HepG2 (cell line): ENCODE data around the gene NALCN.

Experiments
- BCLAF1 ChIP-seq: fragments of 450-650 bp; IDR thresholded peaks from 2 replicates; pipeline ENCODE4 v1.6.1; 2017; ENCODE audit warnings: mild to moderate bottlenecking
- CTCF ChIP-seq: sonication (generic); formaldehyde crosslinking; IDR thresholded peaks from 2 replicates; pipeline ENCODE4 v1.5.0; 2020; ENCODE audit warnings: mild to moderate bottlenecking, missing genetic modification reagents, moderate library complexity
- EP300 ChIP-seq, 3 experiments: sonication (generic) in 1 of 3; formaldehyde crosslinking in 1 of 3; IDR thresholded peaks; 2 replicates each; pipeline versions ENCODE4 v1.5.1 to v1.6.1; 2011 to 2020; ENCODE audit warnings: low read depth in 2 of 3, low read length in 2 of 3, borderline replicate concordance in 1 of 3, improper control_type of control experiment in 1 of 3, mild to moderate bottlenecking in 1 of 3, missing genetic modification reagents in 1 of 3, moderate library complexity in 1 of 3
- EZH2 ChIP-seq: conservative IDR thresholded peaks from 2 replicates; pipeline ENCODE4 v1.6.1; 2012; ENCODE audit warnings: mild to moderate bottlenecking, low read depth, low read length, moderate library complexity
- MYC ChIP-seq: sonication (generic); formaldehyde crosslinking; IDR thresholded peaks from 2 replicates; pipeline ENCODE4 v1.9.0; 2021; ENCODE audit warnings: missing genetic modification reagents, borderline replicate concordance
- NCOR1 ChIP-seq: fragments of 200-600 bp; sonication (generic); IDR thresholded peaks from 2 replicates; pipeline ENCODE4 v1.7.0; 2017; ENCODE audit warnings: antibody characterized with exemption, low read length, borderline replicate concordance
- SAFB2 ChIP-seq: sonication (generic); formaldehyde crosslinking; IDR thresholded peaks from 2 replicates; pipeline ENCODE4 v1.5.1; 2020; ENCODE audit warnings: missing genetic modification reagents, low read depth, mild to moderate bottlenecking, borderline replicate concordance
- SMC3 ChIP-seq: IDR thresholded peaks from 2 replicates; pipeline ENCODE4 v1.6.1; 2011; ENCODE audit warnings: low read length, improper control_type of control experiment
- ZBTB7B ChIP-seq: sonication (generic); formaldehyde crosslinking; IDR thresholded peaks from 2 replicates; pipeline ENCODE4 v1.4.0; 2020; ENCODE audit warnings: missing genetic modification reagents
- ZNF639 ChIP-seq: conservative IDR thresholded peaks from 2 replicates; pipeline ENCODE4 v1.6.1; 2018; ENCODE audit warnings: missing genetic modification reagents
- ZNF709 ChIP-seq: sonication (generic); formaldehyde crosslinking; IDR thresholded peaks from 2 replicates; pipeline ENCODE4 v1.5.0; 2020; ENCODE audit warnings: mild to moderate bottlenecking, missing genetic modification reagents

GRCh38 chr13:101306773-101307172 lies 109.5 kb downstream of the NALCN start:
- TF ChIP-seq SMC3 (no peak), ZNF639 (no peak), ZNF709 (CRISPR knock-in tag) (no peak), EZH2 (no peak), SAFB2 (CRISPR knock-in tag) (no peak), CTCF (no peak), NCOR1 (no peak), ZBTB7B (CRISPR knock-in tag) (no peak), EP300 (IDR thresholded peaks at IDR 0.05; ENCODE audit: low read depth in 2 of 2, low read length in 2 of 2) (no peak), EP300 (CRISPR knock-in tag; IDR thresholded peaks at IDR 0.05; ENCODE audit: borderline replicate concordance) (no peak), BCLAF1 (no peak), MYC (CRISPR knock-in tag) (no peak)
